ENCODE results near the gene MITF. TPM values are rescaled to one million over a fixed set of nuclear protein-coding genes. Genes with fewer than 3 reads are reported as not detected.

MITF gene
- total RNA-seq, 1 donor from 2014 or later: 19.4 TPM

GRCh38 chr3:69764861-69765260, 25.6 kb downstream of the MITF start:
- no peak for DNase-seq (ENCODE audit: low spot score, unreplicated experiment)
- peak overlapping the region; percentile 29 for H3K4me3 Mint-ChIP-seq (ENCODE audit: low read depth)
- no peaks in the 10 kb centered on the region for H3K9me3 Mint-ChIP-seq (ENCODE audit: low read depth)
- H3K27ac Mint-ChIP-seq: peak overlapping the region; percentile 13
- no peaks in the 10 kb centered on the region for H3K36me3 Mint-ChIP-seq (ENCODE audit: insufficient read depth)
- no peaks in the 10 kb centered on the region for H3K27me3 Mint-ChIP-seq
- peaks cover 39% of the 10 kb centered on the region for H3K4me1 Mint-ChIP-seq (ENCODE audit: low read depth)
- TF ChIP-seq CTCF (IDR thresholded peaks at IDR 0.05; ENCODE audit: unreplicated experiment): no peak

- no peaks in the 10 kb centered on the region for H3K36me3 Mint-ChIP-seq (ENCODE audit: insufficient read depth)
- H3K4me1 Mint-ChIP-seq (ENCODE audit: low read depth): peaks cover 39% of the 10 kb centered on the region
- no peak overlapping the region for H3K4me3 Mint-ChIP-seq (ENCODE audit: low read depth)
- no peak overlapping the region for H3K27ac Mint-ChIP-seq
- TF ChIP-seq CTCF (IDR thresholded peaks at IDR 0.05; ENCODE audit: unreplicated experiment): no peak
- no peak for DNase-seq (ENCODE audit: low spot score, unreplicated experiment)
- H3K27me3 Mint-ChIP-seq: no peaks in the 10 kb centered on the region
- no peaks in the 10 kb centered on the region for H3K9me3 Mint-ChIP-seq (ENCODE audit: low read depth)
Observed at GRCh38 chr3:69766638-69767037, 27.4 kb downstream of the MITF start.

- Mint-ChIP-seq H3K27me3 (no peaks in the 10 kb centered on the region), H3K9me3 (ENCODE audit: low read depth) (no peaks in the 10 kb centered on the region), H3K4me1 (ENCODE audit: low read depth) (peaks cover 30% of the 10 kb centered on the region), H3K27ac (no peak overlapping the region), H3K36me3 (ENCODE audit: insufficient read depth) (no peaks in the 10 kb centered on the region), H3K4me3 (ENCODE audit: low read depth) (no peak overlapping the region)
- no peak for TF ChIP-seq CTCF (IDR thresholded peaks at IDR 0.05; ENCODE audit: unreplicated experiment)
- DNase-seq (ENCODE audit: low spot score, unreplicated experiment): no peak
Observed at GRCh38 chr3:69767571-69767970, 28.3 kb downstream of the MITF start.

GRCh38 chr3:69768438-69768837, 29.2 kb downstream of the MITF start:
- H3K27me3 Mint-ChIP-seq: no peaks in the 10 kb centered on the region
- H3K4me3 Mint-ChIP-seq (ENCODE audit: low read depth): no peak overlapping the region
- H3K4me1 Mint-ChIP-seq (ENCODE audit: low read depth): peaks cover 22% of the 10 kb centered on the region
- no peak for DNase-seq (ENCODE audit: low spot score, unreplicated experiment)
- H3K27ac Mint-ChIP-seq: no peak overlapping the region
- H3K9me3 Mint-ChIP-seq (ENCODE audit: low read depth): no peaks in the 10 kb centered on the region
- H3K36me3 Mint-ChIP-seq (ENCODE audit: insufficient read depth): no peaks in the 10 kb centered on the region
- no peak for TF ChIP-seq CTCF (IDR thresholded peaks at IDR 0.05; ENCODE audit: unreplicated experiment)

- peaks cover 6% of the 10 kb centered on the region for H3K4me1 Mint-ChIP-seq (ENCODE audit: low read depth)
- H3K27ac Mint-ChIP-seq: peak overlapping the region; percentile 43
- H3K4me3 Mint-ChIP-seq (ENCODE audit: low read depth): no peak overlapping the region
- no peaks in the 10 kb centered on the region for H3K36me3 Mint-ChIP-seq (ENCODE audit: insufficient read depth)
- H3K27me3 Mint-ChIP-seq: no peaks in the 10 kb centered on the region
- no peak for DNase-seq (ENCODE audit: low spot score, unreplicated experiment)
- TF ChIP-seq CTCF (IDR thresholded peaks at IDR 0.05; ENCODE audit: unreplicated experiment): no peak
- H3K9me3 Mint-ChIP-seq (ENCODE audit: low read depth): no peaks in the 10 kb centered on the region
Observed at GRCh38 chr3:69770219-69770618, 31.0 kb downstream of the MITF start.

Data from progenitor cell of endocrine pancreas (in vitro differentiated cells).